Smooth muscle cell (in vitro differentiated cells): Measurements from ENCODE around the gene PRRC2B. TPM values are rescaled to one million over a fixed set of nuclear protein-coding genes. Genes with fewer than 3 reads are reported as not detected.

Source experiments
- DNase-seq: peaks from one replicate; lab custom pipeline; 2025; ENCODE audit not compliant: unreplicated experiment; lab: John Stamatoyannopoulos, UW
- H2AFZ ChIP-seq: fragments of 200-600 bp; sonication (generic); 2 replicates; pipeline ENCODE4 v1.6.0; 2016; ENCODE audit warnings: antibody characterized with exemption, low read depth, mild to moderate bottlenecking
- H3F3A ChIP-seq: fragments of 200-600 bp; sonication (generic); 2 replicates; pipeline ENCODE4 v1.6.0; 2017; ENCODE audit warnings: antibody characterized with exemption, low read depth
- H3K27ac ChIP-seq: fragments of 200-600 bp; sonication (generic); 2 replicates; pipeline ENCODE4 v1.5.1; 2016; ENCODE audit warnings: low read depth, mild to moderate bottlenecking
- H3K27me3 ChIP-seq: fragments of 200-600 bp; sonication (generic); 2 replicates; pipeline ENCODE4 v1.6.1; 2016; ENCODE audit warnings: low read depth, mild to moderate bottlenecking
- H3K36me3 ChIP-seq: fragments of 200-600 bp; sonication (generic); 2 replicates; pipeline ENCODE4 v1.5.1; 2016; ENCODE audit warnings: low read depth
- H3K4me1 ChIP-seq: fragments of 200-600 bp; sonication (generic); 2 replicates; pipeline ENCODE4 v1.5.1; 2016; ENCODE audit warnings: low read depth
- H3K4me2 ChIP-seq: fragments of 200-600 bp; sonication (generic); 2 replicates; pipeline ENCODE4 v1.6.0; 2016; ENCODE audit warnings: mild to moderate bottlenecking
- H3K4me3 ChIP-seq: fragments of 200-600 bp; sonication (generic); 2 replicates; pipeline ENCODE4 v1.5.1; 2016; ENCODE audit warnings: mild to moderate bottlenecking
- H3K79me2 ChIP-seq: fragments of 200-600 bp; sonication (generic); 2 replicates; pipeline ENCODE4 v1.6.0; 2016; ENCODE audit warnings: low read depth, mild to moderate bottlenecking
- H3K9ac ChIP-seq: fragments of 200-600 bp; sonication (generic); 2 replicates; pipeline ENCODE4 v1.6.0; 2016; ENCODE audit warnings: low read depth
- H3K9me3 ChIP-seq: fragments of 200-600 bp; sonication (generic); replicated peaks from 2 replicates; pipeline ENCODE4 v1.5.1; 2016; ENCODE audit warnings: low read depth
- H4K20me1 ChIP-seq: fragments of 200-600 bp; sonication (generic); 2 replicates; pipeline ENCODE4 v1.6.0; 2016; ENCODE audit warnings: low read depth
- CTCF ChIP-seq: fragments of 200-600 bp; sonication (generic); IDR thresholded peaks from 2 replicates; pipeline ENCODE4 v1.5.1; 2017; ENCODE audit warnings: borderline replicate concordance, mild to moderate bottlenecking, antibody characterized with exemption; ENCODE audit not compliant: insufficient read depth, poor library complexity, severe bottlenecking
- WGBS: methylation state at CpG from one replicate; pipeline ENCODE4 v1.1.7; 2016; ENCODE audit warnings: low lambda C conversion rate; 5-methylcytosine and 5-hydroxymethylcytosine counted together
- polyA plus RNA-seq: library from polyadenylated mRNA; unstranded; fragments of >200 nt; fragmentation: Nextera tagmentation; extraction: Ambion mirVana; gene quantifications from 2 replicates; pipeline ENCODE4 v1.2.1, GENCODE V29; 2016
- total RNA-seq: library from RNA; depleted of rRNA; stranded (reverse); fragments of >200 nt; gene quantifications from 2 replicates; pipeline ENCODE4 v1.2.3, GENCODE V29; 2014

Gene PRRC2B
- total and polyA plus RNA-seq, 2 experiments from 2014 or later: 38.6 to 97.2 TPM

DNA sequence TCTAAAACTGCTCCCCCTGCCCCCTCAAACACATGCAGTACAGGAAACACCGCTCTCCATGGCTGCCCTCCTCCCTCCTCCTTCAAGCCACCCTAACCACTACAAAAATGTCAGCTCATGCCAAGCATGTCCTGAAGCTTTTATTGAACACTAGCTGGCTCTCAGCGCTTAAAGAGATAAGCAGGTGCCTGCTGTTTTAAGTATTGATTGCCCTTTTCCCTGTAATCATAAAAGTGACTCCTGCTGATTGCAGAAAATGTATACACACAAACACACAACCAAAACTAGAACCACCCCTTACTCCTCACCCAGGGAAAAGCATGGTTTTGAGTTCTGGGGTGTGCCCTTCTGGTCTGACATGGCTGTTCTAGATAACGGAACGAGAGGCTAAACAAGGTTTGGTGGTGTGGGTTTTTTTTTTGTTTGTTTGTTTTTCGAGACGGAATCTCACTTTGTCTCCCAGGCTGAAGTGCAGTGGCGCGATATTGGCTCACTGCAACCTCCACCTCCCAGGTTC, 140.9 kb downstream of the PRRC2B start:
- Histone ChIP-seq H3K4me2 (no peak overlapping the region), H3K4me3 (no peak overlapping the region), H2AFZ (no peak overlapping the region), H3K79me2 (peaks cover 6% of the 10 kb centered on the region), H3K27me3 (no peaks in the 10 kb centered on the region), H4K20me1 (no peaks in the 10 kb centered on the region), H3K9me3 (no peaks in the 10 kb centered on the region), H3K4me1 (peaks cover 6% of the 10 kb centered on the region), H3K9ac (no peak overlapping the region), H3K36me3 (no peaks in the 10 kb centered on the region), H3F3A (no peaks in the 10 kb centered on the region), H3K27ac (no peak overlapping the region)
- 86% methylated on average over 8 of the region's 8 CpGs for WGBS
- no peak for TF ChIP-seq CTCF
- DNase-seq: no peak

- Histone ChIP-seq H3K4me3 (no peak overlapping the region), H3K27me3 (no peaks in the 10 kb centered on the region), H3K4me1 (no peaks in the 10 kb centered on the region), H2AFZ (no peak overlapping the region), H4K20me1 (no peaks in the 10 kb centered on the region), H3K4me2 (no peak overlapping the region), H3K9me3 (no peaks in the 10 kb centered on the region), H3K27ac (no peak overlapping the region), H3K9ac (no peak overlapping the region), H3K36me3 (no peaks in the 10 kb centered on the region), H3F3A (no peaks in the 10 kb centered on the region), H3K79me2 (no peaks in the 10 kb centered on the region)
- no peak for DNase-seq
- no peak for TF ChIP-seq CTCF
- 95% methylated on average over 19 of the region's 19 CpGs for WGBS
Observed at GRCh38 chr9:131537946-131538345, 144.1 kb downstream of the PRRC2B start.

GRCh38 chr9:131539223-131539923, 145.5 kb downstream of the PRRC2B start:
- no peak for TF ChIP-seq CTCF
- no peak overlapping the region for H2AFZ ChIP-seq
- no peak overlapping the region for H3K27ac ChIP-seq
- H3K9ac ChIP-seq: no peak overlapping the region
- no peak overlapping the region for H3K4me3 ChIP-seq
- H3K36me3 ChIP-seq: no peaks in the 10 kb centered on the region
- no peak overlapping the region for H3K4me2 ChIP-seq
- no peaks in the 10 kb centered on the region for H3K79me2 ChIP-seq
- H3K9me3 ChIP-seq: peaks cover 3% of the 10 kb centered on the region
- no peaks in the 10 kb centered on the region for H3F3A ChIP-seq
- H4K20me1 ChIP-seq: no peaks in the 10 kb centered on the region
- DNase-seq: no peak
- H3K4me1 ChIP-seq: no peaks in the 10 kb centered on the region
- H3K27me3 ChIP-seq: no peaks in the 10 kb centered on the region
- 97% methylated on average over 7 of the region's 7 CpGs for WGBS

DNA sequence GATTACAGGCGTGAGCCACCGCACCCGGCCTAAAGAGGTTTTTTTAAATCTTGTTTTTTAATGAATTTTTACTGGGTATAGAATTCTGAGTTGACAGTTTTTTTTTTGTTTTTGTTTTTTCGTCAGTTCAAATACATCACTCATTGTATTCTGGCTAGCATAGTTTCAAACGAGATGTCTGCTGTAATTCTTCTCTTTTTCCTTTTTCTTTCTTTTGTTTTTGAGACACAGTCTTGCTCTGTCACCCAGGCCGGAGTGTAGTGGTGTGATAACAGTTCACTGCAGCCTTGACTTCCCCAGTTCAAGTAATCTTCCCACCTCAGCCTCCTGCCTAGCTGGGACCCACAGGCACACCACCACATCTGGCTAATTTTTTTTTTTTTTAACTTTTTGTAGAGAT, 149.3 kb downstream of the PRRC2B start:
- Histone ChIP-seq H3F3A (no peaks in the 10 kb centered on the region), H3K4me2 (no peak overlapping the region), H3K79me2 (no peaks in the 10 kb centered on the region), H3K27me3 (peaks cover 3% of the 10 kb centered on the region), H4K20me1 (no peaks in the 10 kb centered on the region), H3K36me3 (no peaks in the 10 kb centered on the region), H3K4me3 (no peak overlapping the region), H3K27ac (no peak overlapping the region), H2AFZ (no peak overlapping the region), H3K9me3 (peaks cover 3% of the 10 kb centered on the region), H3K4me1 (no peaks in the 10 kb centered on the region), H3K9ac (no peak overlapping the region)
- TF ChIP-seq CTCF: no peak
- 90% methylated on average over 6 of the region's 6 CpGs for WGBS
- DNase-seq: no peak
